Left ventricle myocardium inferior (tissue), 1 donor: ENCODE data around the gene MEG3. TPM values are rescaled to one million over a fixed set of nuclear protein-coding genes. Genes with fewer than 3 reads are reported as not detected.

ENCODE experiments used
- DNase-seq: peaks from one replicate; pipeline ENCODE4 v3.0.0-alpha.2; 2020
- H3K27ac ChIP-seq: fragments of 200-600 bp; replicated peaks from 2 replicates; pipeline ENCODE4 v1.8.0; 2021
- H3K27me3 ChIP-seq: fragments of 200-600 bp; 2 replicates; pipeline ENCODE4 v1.8.0; 2021; ENCODE audit warnings: low read depth
- H3K36me3 ChIP-seq: fragments of 200-600 bp; 2 replicates; pipeline ENCODE4 v1.8.0; 2021
- H3K4me1 ChIP-seq: fragments of 200-600 bp; 2 replicates; pipeline ENCODE4 v1.8.0; 2021
- H3K4me3 ChIP-seq: fragments of 200-600 bp; 2 replicates; pipeline ENCODE4 v1.8.0; 2021; ENCODE audit warnings: mild to moderate bottlenecking, moderate library complexity
- H3K9me3 ChIP-seq: fragments of 200-600 bp; replicated peaks from 2 replicates; pipeline ENCODE4 v1.8.0; 2021
- CTCF ChIP-seq: fragments of 200-600 bp; IDR thresholded peaks from 2 replicates; pipeline ENCODE4 v1.8.0; 2021; ENCODE audit warnings: antibody characterized with exemption, mild to moderate bottlenecking, borderline replicate concordance
- intact Hi-C: fragments of 100-400 bp; cut with micrococcal nuclease; formaldehyde crosslinking; loops from one replicate; pipeline ENCODE4 v1.11.0; 2022
- total RNA-seq: library from RNA; stranded (reverse); fragmentation: NEBNext Ultra II Directional; extraction: Animal tissue kit (Norgen Biotek cat#: 25700); gene quantifications from one replicate; pipeline ENCODE4 v1.2.1, GENCODE V29; 2021
- donor health status: DM: no; HTN: yes; CAD: no; lungs with severe emphysema.

MEG3 gene
- total RNA-seq, 1 donor from 2014 or later, result 17.5 TPM

GRCh38 chr14:100860556-100861187 lies 34.8 kb downstream of the MEG3 start:
- intact Hi-C loops, result no loop called here
- H3K4me1 ChIP-seq, result no peaks in the 10 kb centered on the region
- TF ChIP-seq CTCF, result no peak
- DNase-seq, result peak; percentile 7
- no peaks in the 10 kb centered on the region for H3K9me3 ChIP-seq
- no peaks in the 10 kb centered on the region for H3K36me3 ChIP-seq
- H3K27ac ChIP-seq, result no peak overlapping the region
- peaks cover 58% of the 10 kb centered on the region for H3K27me3 ChIP-seq
- no peak overlapping the region for H3K4me3 ChIP-seq

- Histone ChIP-seq H3K9me3 (no peaks in the 10 kb centered on the region), H3K27ac (no peak overlapping the region), H3K4me1 (no peaks in the 10 kb centered on the region), H3K4me3 (no peak overlapping the region), H3K27me3 (peaks cover 54% of the 10 kb centered on the region), H3K36me3 (no peaks in the 10 kb centered on the region)
- peak; percentile 2 for DNase-seq
- intact Hi-C loops, result no loop called here
- TF ChIP-seq CTCF, result no peak
Measured at GRCh38 chr14:100861188-100861936, 35.4 kb downstream of the MEG3 start.

GRCh38 chr14:100861937-100862247 lies 36.0 kb downstream of the MEG3 start:
- H3K27ac ChIP-seq, result no peak overlapping the region
- no peak for TF ChIP-seq CTCF
- no peaks in the 10 kb centered on the region for H3K9me3 ChIP-seq
- no peak for DNase-seq
- peaks cover 56% of the 10 kb centered on the region for H3K27me3 ChIP-seq
- intact Hi-C loops, result no loop called here
- H3K4me3 ChIP-seq, result no peak overlapping the region
- H3K4me1 ChIP-seq, result no peaks in the 10 kb centered on the region
- H3K36me3 ChIP-seq, result no peaks in the 10 kb centered on the region

GRCh38 chr14:100862277-100862676 lies 36.4 kb downstream of the MEG3 start:
- H3K9me3 ChIP-seq, result no peaks in the 10 kb centered on the region
- TF ChIP-seq CTCF, result no peak
- peaks cover 56% of the 10 kb centered on the region for H3K27me3 ChIP-seq
- no peaks in the 10 kb centered on the region for H3K36me3 ChIP-seq
- intact Hi-C loops, result no loop called here
- no peak overlapping the region for H3K27ac ChIP-seq
- H3K4me1 ChIP-seq, result no peaks in the 10 kb centered on the region
- no peak overlapping the region for H3K4me3 ChIP-seq
- DNase-seq, result peak; percentile 2

GRCh38 chr14:100862793-100863192 lies 36.9 kb downstream of the MEG3 start:
- H3K27ac ChIP-seq, result no peak overlapping the region
- TF ChIP-seq CTCF, result no peak
- intact Hi-C loops, result no loop called here
- H3K27me3 ChIP-seq, result peaks cover 51% of the 10 kb centered on the region
- no peaks in the 10 kb centered on the region for H3K9me3 ChIP-seq
- H3K4me3 ChIP-seq, result no peak overlapping the region
- no peaks in the 10 kb centered on the region for H3K4me1 ChIP-seq
- no peak for DNase-seq
- H3K36me3 ChIP-seq, result no peaks in the 10 kb centered on the region
